Measurements from ENCODE around the gene GPR31.
"Not testable (repeated sequence)": the region's sequence is repeated elsewhere in the genome, so short reads cannot be mapped to it uniquely, and the experiment has no call there.

The GPR31 gene

GRCh38 chr6:167157863-167158262, at the start of gene GPR31:
Gene GPR31, minus strand, starts transcription at chr6:167157980. Its CDS starts 149 bp downstream, at chr6:167157831.
- no peak for DNase-seq

- no peak for DNase-seq
These were observed 49.7 kb upstream of the GPR31 start for GRCh38 chr6:167207527-167207926.

- not testable (repeated sequence) for DNase-seq
These were observed 47.5 kb upstream of the GPR31 start for GRCh38 chr6:167205316-167205715.

- DNase-seq, result not testable (repeated sequence)
These were observed 46.2 kb upstream of the GPR31 start for GRCh38 chr6:167204059-167204348.

- DNase-seq, result not testable (repeated sequence)
These were observed 45.7 kb upstream of the GPR31 start for GRCh38 chr6:167203261-167204058.

- DNase-seq, result not testable (repeated sequence)
These were observed 44.8 kb upstream of the GPR31 start for GRCh38 chr6:167202613-167203012.

GRCh38 chr6:167200806-167201205, 43.0 kb upstream of the GPR31 start:
- DNase-seq, result no peak

- not testable (repeated sequence) for DNase-seq
These were observed 38.3 kb upstream of the GPR31 start for GRCh38 chr6:167195941-167196610.

GRCh38 chr6:167193515-167194125, 35.8 kb upstream of the GPR31 start:
- DNase-seq, result not testable (repeated sequence)

- not testable (repeated sequence) for DNase-seq
These were observed 33.3 kb upstream of the GPR31 start for GRCh38 chr6:167191043-167191583.

- DNase-seq, result not testable (repeated sequence)
These were observed 29.5 kb upstream of the GPR31 start for GRCh38 chr6:167187275-167187674.

GRCh38 chr6:167185101-167185500, 27.3 kb upstream of the GPR31 start:
- not testable (repeated sequence) for DNase-seq

- DNase-seq, result not testable (repeated sequence)
These were observed 25.1 kb upstream of the GPR31 start for GRCh38 chr6:167182913-167183314.

- not testable (repeated sequence) for DNase-seq
These were observed 23.6 kb upstream of the GPR31 start for GRCh38 chr6:167181351-167181750.

GRCh38 chr6:167180086-167180485, 22.3 kb upstream of the GPR31 start:
- DNase-seq, result not testable (repeated sequence)

- not testable (repeated sequence) for DNase-seq
These were observed 21.3 kb upstream of the GPR31 start for GRCh38 chr6:167178896-167179655.

GRCh38 chr6:167177271-167177670, 19.5 kb upstream of the GPR31 start:
- DNase-seq, result not testable (repeated sequence)

GRCh38 chr6:167172011-167172410, 14.2 kb upstream of the GPR31 start:
- DNase-seq, result not testable (repeated sequence)

- not testable (repeated sequence) for DNase-seq
These were observed 13.5 kb upstream of the GPR31 start for GRCh38 chr6:167171300-167171699.

- DNase-seq, result not testable (repeated sequence)
These were observed 12.1 kb upstream of the GPR31 start for GRCh38 chr6:167169867-167170266.

GRCh38 chr6:167168296-167168695, 10.5 kb upstream of the GPR31 start:
- DNase-seq, result not testable (repeated sequence)

GRCh38 chr6:167167699-167168098, 9.9 kb upstream of the GPR31 start:
- not testable (repeated sequence) for DNase-seq
